Peyer's patch (tissue), 4 donors: ENCODE results near the gene UNC5B. TPM values are rescaled to one million over a fixed set of nuclear protein-coding genes. Genes with fewer than 3 reads are reported as not detected.

ENCODE experiments used
- DNase-seq, 3 donors: peaks; one replicate each; pipeline ENCODE4 v3.0.0-alpha.2; 2017 to 2019
- H3K27ac ChIP-seq, 4 donors: fragments of 200-600 bp; sonication (generic); one replicate each; pipeline ENCODE4 v1.5.1; 2016 to 2019
- H3K27me3 ChIP-seq, 2 donors: fragments of 200-600 bp; sonication (generic); one replicate each; pipeline ENCODE4 v1.5.1; 2019
- H3K36me3 ChIP-seq, 3 donors: fragments of 200-600 bp; sonication (generic); one replicate each; pipeline ENCODE4 v1.5.1; 2016 to 2019
- H3K4me1 ChIP-seq, 4 donors: fragments of 200-600 bp; sonication (generic); one replicate each; pipeline ENCODE4 v1.5.1; 2016 to 2019
- H3K4me3 ChIP-seq, 4 donors: fragments of 200-600 bp; sonication (generic); 1 replicate in 3 of 4; 2 replicates in 1 of 4; pipeline ENCODE4 v1.5.1; 2016 to 2019; ENCODE audit warnings: mild to moderate bottlenecking in 1 of 4
- H3K9me3 ChIP-seq, 4 donors: fragments of 200-600 bp; sonication (generic); one replicate each; pipeline ENCODE4 v1.5.1; 2016 to 2019; ENCODE audit warnings: mild to moderate bottlenecking in 1 of 4
- POLR2A ChIP-seq, 2 donors: fragments of 450-650 bp; IDR thresholded peaks; one replicate each; pipeline ENCODE4 v1.5.1; 2017; ENCODE audit warnings: antibody characterized with exemption in 2 of 2, mild to moderate bottlenecking in 2 of 2, moderate library complexity in 2 of 2
- total RNA-seq, 4 donors: library from RNA; depleted of rRNA; stranded (reverse); fragments of >200 nt; gene quantifications; one replicate each; pipeline ENCODE4 v1.1.0, GENCODE V29; 2016
- TF ChIP-seq, protein P1 (sequence below), 6 experiments: fragments of 450-650 bp in 4 of 6; fragments of 200-600 bp in 2 of 6; sonication (generic) in 1 of 6; IDR thresholded peaks; one replicate each; pipeline ENCODE4 v1.5.1; 2017 to 2019; ENCODE audit warnings: antibody characterized with exemption in 6 of 6, mild to moderate bottlenecking in 3 of 6, moderate library complexity in 1 of 6

The UNC5B gene
- total RNA-seq, 4 donors from 2014 or later: 5.0 to 52.5 (median 39.1) TPM

DNA sequence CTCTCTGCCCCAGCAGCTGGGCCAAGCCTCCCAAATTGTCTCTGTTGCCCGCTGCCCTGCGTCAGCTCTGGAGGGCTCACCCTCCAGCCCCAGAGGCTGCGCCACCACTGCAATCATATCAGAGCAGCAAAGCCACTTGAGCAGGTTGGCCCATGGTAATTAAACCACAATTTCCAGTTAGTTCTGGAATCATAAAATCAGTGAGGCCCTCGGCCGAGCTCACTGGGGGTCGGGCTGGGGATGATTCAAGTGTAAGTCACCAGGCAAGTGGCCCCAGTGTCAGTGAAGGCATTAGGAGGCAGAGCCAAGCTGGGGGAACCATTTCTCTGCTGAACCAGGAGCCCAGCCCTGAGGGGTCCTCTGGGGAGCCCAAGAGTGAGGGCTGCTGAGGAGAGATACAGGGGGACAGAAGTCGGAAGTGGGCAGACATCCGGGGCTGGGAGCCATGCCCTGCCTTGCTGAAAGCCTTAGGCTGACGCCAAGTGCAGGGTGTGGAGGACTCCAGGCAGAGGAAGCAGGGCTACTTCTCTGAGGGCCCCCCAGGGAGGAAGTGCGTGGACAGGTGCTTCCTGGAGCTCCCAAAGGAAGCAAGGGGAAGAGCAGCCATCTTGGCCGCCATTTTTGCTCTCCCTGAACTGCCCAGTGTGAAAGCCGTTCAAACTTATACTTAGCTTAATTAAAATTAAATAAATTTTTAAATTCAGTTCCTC is 77.2 kb downstream of the UNC5B start:
- H3K27ac ChIP-seq: no peak overlapping the region
- TF ChIP-seq POLR2A (IDR thresholded peaks at IDR 0.05): no peak
- TF ChIP-seq, protein P1, sequence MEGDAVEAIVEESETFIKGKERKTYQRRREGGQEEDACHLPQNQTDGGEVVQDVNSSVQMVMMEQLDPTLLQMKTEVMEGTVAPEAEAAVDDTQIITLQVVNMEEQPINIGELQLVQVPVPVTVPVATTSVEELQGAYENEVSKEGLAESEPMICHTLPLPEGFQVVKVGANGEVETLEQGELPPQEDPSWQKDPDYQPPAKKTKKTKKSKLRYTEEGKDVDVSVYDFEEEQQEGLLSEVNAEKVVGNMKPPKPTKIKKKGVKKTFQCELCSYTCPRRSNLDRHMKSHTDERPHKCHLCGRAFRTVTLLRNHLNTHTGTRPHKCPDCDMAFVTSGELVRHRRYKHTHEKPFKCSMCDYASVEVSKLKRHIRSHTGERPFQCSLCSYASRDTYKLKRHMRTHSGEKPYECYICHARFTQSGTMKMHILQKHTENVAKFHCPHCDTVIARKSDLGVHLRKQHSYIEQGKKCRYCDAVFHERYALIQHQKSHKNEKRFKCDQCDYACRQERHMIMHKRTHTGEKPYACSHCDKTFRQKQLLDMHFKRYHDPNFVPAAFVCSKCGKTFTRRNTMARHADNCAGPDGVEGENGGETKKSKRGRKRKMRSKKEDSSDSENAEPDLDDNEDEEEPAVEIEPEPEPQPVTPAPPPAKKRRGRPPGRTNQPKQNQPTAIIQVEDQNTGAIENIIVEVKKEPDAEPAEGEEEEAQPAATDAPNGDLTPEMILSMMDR (IDR thresholded peaks at IDR 0.05): no peak

DNA sequence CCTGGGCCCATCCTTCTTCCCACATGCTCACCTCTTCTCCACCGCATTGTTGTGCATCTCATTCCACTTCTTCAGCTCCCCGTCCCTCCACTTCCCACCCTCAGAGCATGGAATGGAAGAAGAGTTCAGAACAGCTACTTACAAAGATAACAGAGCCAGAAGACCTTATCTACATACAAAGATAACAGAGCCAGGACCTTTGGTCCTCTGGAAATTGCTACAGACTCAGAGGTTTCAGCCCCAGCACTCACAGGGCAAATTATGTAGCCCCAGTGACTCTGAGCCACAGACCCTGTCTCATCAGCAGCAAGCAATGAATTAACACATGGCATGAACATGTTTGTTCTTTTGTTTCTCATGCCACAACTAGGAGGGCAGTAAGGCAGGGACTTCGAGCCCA is 78.0 kb downstream of the UNC5B start:
- no peaks in the 10 kb centered on the region for H3K27me3 ChIP-seq
- H3K27ac ChIP-seq: no peak overlapping the region
- peaks cover 0 to 42% (median 0%) of the 10 kb centered on the region in 3 donors for H3K36me3 ChIP-seq
- no peaks in the 10 kb centered on the region for H3K9me3 ChIP-seq
- H3K4me3 ChIP-seq: no peak overlapping the region
- no peaks in the 10 kb centered on the region for H3K4me1 ChIP-seq
- TF ChIP-seq, protein P1 (IDR thresholded peaks at IDR 0.05): no peak
- TF ChIP-seq POLR2A (IDR thresholded peaks at IDR 0.05): no peak
- DNase-seq: no peak

More for the DNA sequence above, 77.2 kb downstream of the UNC5B start:
- no peaks in the 10 kb centered on the region for H3K9me3 ChIP-seq
- H3K27me3 ChIP-seq: no peaks in the 10 kb centered on the region
- peaks cover 0 to 42% (median 0%) of the 10 kb centered on the region in 3 donors for H3K36me3 ChIP-seq
- no peak for DNase-seq
- H3K4me1 ChIP-seq: no peaks in the 10 kb centered on the region
- H3K4me3 ChIP-seq: no peak overlapping the region

DNA sequence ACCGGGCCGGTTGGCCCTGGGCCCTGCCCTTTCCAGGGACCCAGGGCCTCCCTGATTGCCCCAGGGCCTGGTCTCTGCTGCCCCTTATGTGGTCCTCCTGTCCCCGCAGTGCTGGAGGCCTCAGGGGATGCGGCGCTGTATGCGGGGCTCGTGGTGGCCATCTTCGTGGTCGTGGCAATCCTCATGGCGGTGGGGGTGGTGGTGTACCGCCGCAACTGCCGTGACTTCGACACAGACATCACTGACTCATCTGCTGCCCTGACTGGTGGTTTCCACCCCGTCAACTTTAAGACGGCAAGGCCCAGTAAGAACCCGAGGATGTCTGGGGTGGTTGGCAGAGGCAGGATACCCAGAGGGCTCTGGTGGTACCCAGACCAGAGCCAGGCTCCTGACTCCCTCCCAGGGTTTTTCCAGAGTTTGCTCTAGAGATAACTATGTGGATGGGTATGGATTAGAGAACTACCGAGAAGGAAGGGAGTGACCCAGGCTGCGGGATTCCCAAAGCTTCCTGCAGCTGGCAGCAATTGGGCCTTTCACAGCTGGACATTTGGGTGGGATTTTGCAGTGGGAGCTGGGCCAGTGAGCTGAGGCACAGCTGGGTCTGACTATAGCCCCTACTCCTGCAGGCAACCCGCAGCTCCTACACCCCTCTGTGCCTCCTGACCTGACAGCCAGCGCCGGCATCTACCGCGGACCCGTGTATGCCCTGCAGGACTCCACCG is 78.6 kb downstream of the UNC5B start:
- peaks cover 0 to 47% (median 0%) of the 10 kb centered on the region in 3 donors for H3K36me3 ChIP-seq
- H3K4me3 ChIP-seq: no peak overlapping the region
- no peak overlapping the region for H3K27ac ChIP-seq
- no peaks in the 10 kb centered on the region for H3K4me1 ChIP-seq
- H3K27me3 ChIP-seq: no peaks in the 10 kb centered on the region
- TF ChIP-seq, protein P1 (IDR thresholded peaks at IDR 0.05): no peak
- no peak for TF ChIP-seq POLR2A (IDR thresholded peaks at IDR 0.05)
- H3K9me3 ChIP-seq: no peaks in the 10 kb centered on the region
- DNase-seq: no peak

DNA sequence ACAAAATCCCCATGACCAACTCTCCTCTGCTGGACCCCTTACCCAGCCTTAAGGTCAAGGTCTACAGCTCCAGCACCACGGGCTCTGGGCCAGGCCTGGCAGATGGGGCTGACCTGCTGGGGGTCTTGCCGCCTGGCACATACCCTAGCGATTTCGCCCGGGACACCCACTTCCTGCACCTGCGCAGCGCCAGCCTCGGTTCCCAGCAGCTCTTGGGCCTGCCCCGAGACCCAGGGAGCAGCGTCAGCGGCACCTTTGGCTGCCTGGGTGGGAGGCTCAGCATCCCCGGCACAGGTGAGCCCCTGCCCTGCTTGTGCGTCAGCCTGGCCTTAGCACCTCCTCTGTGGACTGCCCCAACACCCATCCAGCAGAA is 79.1 kb downstream of the UNC5B start:
- Histone ChIP-seq H3K27ac (no peak overlapping the region), H3K4me3 (no peak overlapping the region), H3K4me1 (no peaks in the 10 kb centered on the region), H3K36me3 (peaks cover 0 to 52% (median 0%) of the 10 kb centered on the region in 3 donors), H3K9me3 (no peaks in the 10 kb centered on the region), H3K27me3 (no peaks in the 10 kb centered on the region)
- TF ChIP-seq, protein P1 (IDR thresholded peaks at IDR 0.05): no peak
- no peak for TF ChIP-seq POLR2A (IDR thresholded peaks at IDR 0.05)
- no peak for DNase-seq

DNA sequence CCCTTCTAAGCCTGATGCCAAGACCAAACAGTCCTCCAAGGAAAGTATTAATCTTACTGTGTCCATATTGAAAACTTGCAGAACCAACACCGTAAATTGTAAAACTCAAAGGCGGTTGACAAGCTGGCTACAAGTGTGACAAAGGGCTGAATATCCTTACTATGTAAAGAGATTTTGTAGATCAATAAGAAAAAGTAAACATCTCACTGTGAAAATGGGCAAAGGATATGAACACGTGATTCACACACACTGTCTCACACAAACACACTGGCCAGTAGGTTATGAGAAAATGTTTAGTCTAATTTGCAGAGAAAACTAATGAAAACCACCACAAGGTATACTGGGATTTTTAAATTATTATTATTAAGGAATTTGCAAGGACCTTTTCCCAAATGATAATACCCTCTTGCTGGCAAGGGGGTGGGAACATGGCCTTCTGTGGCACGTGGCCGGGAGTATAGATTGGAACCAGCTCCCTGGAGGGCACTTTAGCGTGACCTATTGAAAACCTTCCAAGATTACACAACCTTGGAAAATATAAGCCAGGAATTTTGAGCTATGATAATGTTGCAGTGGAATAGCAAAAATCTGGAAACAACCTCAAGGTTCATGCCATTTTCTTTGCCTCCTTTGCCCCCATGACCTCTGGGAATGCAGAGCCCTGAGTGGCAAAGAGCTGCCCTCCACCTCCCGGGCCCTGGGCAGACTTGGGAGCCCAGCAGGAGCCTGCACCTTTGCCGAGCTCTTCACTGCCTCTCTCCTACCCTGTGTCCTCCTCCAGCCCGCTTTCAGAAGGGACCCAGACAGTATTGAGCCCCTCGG is 80.5 kb downstream of the UNC5B start:
- no peaks in the 10 kb centered on the region for H3K9me3 ChIP-seq
- H3K4me1 ChIP-seq: no peaks in the 10 kb centered on the region
- TF ChIP-seq, protein P1 (IDR thresholded peaks at IDR 0.05): no peak
- TF ChIP-seq POLR2A (IDR thresholded peaks at IDR 0.05): no peak
- H3K4me3 ChIP-seq: no peak overlapping the region
- H3K27ac ChIP-seq: no peak overlapping the region
- peaks cover 0 to 46% (median 0%) of the 10 kb centered on the region in 3 donors for H3K36me3 ChIP-seq
- no peak for DNase-seq
- H3K27me3 ChIP-seq: no peaks in the 10 kb centered on the region
